Femur (tissue), 1 donor: ENCODE data around the gene EML1.

Source experiments
- DNase-seq: peaks from one replicate; pipeline ENCODE4 v3.0.0-alpha.2; 2017

Gene EML1

DNA sequence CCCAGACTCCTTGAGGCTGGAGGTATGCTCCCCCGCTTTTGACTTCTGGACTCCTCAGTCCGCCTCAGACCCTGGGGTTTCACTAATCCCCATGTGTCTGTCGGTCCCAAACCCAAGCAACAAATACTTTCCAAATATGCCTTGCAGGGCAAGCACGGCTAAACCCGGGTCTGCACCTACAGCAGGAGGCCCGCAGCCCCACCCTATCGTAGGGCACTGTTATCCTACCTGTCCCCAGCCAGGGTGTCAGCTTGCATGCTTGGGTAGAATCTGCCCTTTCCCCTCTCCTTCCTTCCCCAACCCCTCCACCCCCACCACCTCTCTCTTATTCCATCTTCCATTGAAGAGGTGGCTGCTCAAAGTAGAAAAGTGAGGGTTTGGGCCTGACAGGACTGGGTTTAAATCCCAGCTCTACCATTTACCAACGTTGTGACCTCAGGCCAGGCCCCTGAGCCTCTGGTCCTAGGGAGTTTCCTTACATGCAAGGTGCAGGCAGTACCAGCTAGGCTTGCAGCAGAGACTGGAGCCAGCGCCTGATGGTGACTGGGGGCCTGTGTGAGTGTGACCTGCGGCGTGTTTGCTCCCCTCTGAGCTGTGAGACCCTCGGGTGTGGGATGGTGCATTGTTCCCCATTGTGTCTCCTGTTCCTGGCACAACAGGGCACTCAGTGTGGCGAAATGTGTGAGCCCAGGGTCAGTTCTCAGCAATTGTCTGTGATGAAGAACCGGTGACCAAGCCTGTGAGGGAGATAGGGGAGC, 11.2 kb upstream of the EML1 start:
- DNase-seq, result no peak

DNA sequence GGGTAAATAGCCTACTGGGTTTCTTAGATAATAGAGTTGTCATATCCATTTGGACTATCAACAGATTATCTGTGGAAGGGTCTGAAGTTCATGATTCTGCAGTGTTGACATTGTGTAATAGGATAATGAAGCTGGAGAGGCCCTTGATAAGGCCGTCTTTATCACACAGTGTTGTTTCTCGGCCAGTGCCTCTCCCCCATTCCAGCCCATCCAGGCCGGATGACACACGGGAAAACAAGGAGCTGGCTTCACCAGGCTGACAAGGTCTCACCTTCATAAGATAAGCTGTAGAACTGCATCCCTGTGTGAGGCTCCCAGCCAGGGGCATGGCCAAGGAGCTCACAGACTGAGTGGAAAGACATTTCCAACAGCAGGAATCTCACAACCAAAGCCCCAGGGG, 8.7 kb upstream of the EML1 start:
- no peak for DNase-seq

DNA sequence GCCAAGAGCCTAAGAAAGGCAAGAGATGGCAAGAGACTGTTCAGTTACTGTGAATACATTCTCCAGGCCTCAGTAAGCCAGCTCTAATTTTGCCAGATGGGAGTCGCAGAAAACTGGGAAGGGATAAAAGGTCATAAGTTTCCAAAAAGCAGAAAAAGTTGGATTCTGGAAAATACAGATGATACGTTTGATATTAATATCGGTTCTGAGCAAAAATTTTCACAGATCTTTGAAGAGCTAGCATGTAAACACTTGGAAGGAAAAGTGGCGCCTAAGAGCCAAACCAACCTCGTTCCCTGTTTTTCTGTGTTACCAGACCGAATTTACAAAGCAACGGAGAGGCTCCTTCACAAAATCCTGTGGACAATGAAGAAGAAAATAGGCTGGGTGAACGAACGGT, 7.8 kb upstream of the EML1 start:
- no peak for DNase-seq

- no peak for DNase-seq
These were observed 6.7 kb upstream of the EML1 start for GRCh38 chr14:99786511-99786989.

GRCh38 chr14:99788713-99789112, 4.5 kb upstream of the EML1 start:
- DNase-seq, result no peak

- no peak for DNase-seq
These were observed 3.6 kb upstream of the EML1 start for GRCh38 chr14:99789581-99789980.

- no peak for DNase-seq
These were observed 2.8 kb upstream of the EML1 start for GRCh38 chr14:99790201-99790977.

GRCh38 chr14:99790978-99791376, 2.2 kb upstream of the EML1 start:
- DNase-seq, result no peak

- no peak for DNase-seq
These were observed 1.6 kb upstream of the EML1 start for GRCh38 chr14:99791476-99792209.

- DNase-seq, result no peak
These were observed 1.0 kb upstream of the EML1 start for GRCh38 chr14:99792210-99792535.

DNA sequence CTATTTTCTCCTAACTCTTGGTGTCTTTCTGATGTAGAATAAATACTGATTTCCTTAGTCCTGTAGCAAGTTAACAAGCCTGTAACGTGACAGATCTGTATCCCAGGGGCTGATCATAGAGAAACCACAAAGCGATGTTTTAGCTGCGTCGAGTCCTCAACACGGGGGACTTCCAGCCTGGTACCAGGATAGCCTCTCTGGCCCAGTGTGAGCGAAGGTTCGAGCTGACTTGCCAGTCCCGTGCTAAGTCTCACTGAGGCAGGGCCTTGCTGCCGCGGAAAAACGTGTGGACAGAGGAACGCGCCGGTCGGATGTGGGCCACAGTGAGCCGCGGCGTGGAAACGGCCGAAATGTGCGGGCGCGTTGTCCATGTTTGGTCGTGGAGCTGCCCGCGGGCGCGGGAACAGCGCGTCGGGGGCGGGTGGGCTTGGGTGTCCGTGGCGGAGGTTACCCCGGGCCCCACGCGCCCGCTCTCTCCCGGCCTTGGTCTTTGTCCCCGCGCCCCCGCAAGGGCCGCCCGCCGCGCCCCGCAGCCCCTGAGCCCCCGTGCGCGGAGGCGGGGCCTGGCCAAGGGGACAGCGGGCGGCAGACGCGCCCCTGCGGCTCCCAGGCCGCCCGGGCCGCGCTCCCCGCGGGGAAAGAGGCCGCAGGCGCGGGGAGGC, 531 bp upstream of the EML1 start:
- DNase-seq, result peak; percentile 54

- no peak for DNase-seq
These were observed 1.1 kb downstream of the EML1 start for GRCh38 chr14:99794151-99794780.

GRCh38 chr14:99795046-99795445, 1.8 kb downstream of the EML1 start:
- DNase-seq, result no peak

DNA sequence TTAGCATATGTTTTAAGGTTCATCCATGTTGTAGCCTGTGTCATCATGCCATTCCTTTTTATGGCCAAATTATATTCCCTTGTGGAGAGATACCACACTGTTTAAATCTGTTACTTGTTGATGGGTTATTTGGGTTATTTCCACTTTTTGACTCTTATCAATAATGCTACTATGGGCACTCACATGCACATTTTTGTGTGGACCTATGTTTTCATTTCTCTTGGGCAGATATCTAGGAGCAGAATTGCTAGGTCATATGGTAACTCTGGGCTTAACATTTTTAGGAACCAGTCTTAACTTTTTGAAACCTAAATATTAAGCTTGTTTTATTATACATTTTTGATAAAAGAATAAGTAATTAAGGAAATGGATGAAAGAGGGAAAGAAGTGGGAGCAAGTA, 4.0 kb downstream of the EML1 start:
- no peak for DNase-seq

- DNase-seq, result no peak
These were observed 7.6 kb downstream of the EML1 start for GRCh38 chr14:99800781-99801180.

- no peak for DNase-seq
These were observed 9.3 kb downstream of the EML1 start for GRCh38 chr14:99802301-99803105.

- DNase-seq, result no peak
These were observed 10.0 kb downstream of the EML1 start for GRCh38 chr14:99803106-99803775.

- DNase-seq, result no peak
These were observed 10.6 kb downstream of the EML1 start for GRCh38 chr14:99803803-99804202.

DNA sequence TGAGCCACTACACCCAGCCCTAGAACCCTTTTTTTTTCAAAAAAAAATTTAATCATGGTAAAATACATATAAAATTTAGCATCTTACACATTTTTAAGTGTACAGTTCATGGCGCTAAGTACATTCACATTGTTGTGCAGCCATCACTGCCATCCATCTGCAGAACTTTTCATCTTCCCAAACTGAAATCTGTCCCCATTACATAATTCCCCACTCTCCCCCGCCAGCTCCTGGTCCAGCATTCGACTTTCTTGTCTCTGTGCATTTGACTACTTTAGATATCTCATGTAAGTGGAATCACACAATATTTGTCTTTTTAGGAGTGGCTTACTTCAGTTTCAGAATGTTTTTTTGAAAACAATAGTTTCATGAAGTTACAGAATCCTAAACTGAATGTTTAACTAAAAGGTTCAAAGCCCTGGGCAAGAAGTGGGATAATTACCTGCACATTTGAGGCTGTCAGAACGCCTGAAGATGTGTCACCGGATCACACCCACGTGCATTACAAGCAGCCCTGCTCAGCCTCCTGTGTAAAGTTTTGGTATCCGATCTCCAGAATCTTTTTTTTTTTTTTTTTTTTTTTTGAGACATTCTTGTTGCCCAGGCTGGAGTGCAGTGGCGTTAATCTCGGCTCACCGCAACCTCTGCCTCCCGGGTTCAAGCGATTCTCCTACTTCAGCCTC, 12.7 kb downstream of the EML1 start:
- no peak for DNase-seq

DNA sequence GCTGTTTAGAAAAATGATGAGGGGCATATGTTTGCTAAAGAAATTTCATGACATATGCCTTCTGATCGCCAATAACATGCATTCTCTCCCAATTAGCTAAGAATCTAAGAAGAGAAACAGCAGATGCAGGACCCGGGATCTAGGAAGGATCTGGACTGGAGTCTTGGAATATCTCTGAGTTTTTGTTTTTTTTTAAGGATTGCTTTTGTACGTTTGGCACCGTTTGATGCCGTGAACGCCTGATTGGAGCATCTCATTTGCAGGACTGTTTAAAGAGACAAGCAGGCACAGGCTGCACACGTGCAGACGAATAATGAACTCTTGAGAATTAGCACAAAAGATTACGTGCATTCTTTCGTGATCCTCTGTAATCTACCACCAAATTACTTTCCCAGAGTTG, 13.6 kb downstream of the EML1 start:
- DNase-seq, result no peak
